Kidney (tissue), 14 donors: ENCODE data around the gene PHACTR3. TPM values are rescaled to one million over a fixed set of nuclear protein-coding genes. Genes with fewer than 3 reads are reported as not detected.
"Not testable (repeated sequence)": the region's sequence is repeated elsewhere in the genome, so short reads cannot be mapped to it uniquely, and the experiment has no call there.

Experiments
- DNase-seq, 5 donors: peaks; one replicate each; pipeline ENCODE4 v3.0.0-alpha.2; 2013 to 2020
- FAIRE-seq: peaks from 2 replicates; lab custom pipeline; 2012; peaks lifted over from hg19 to GRCh38; lab: Jason Lieb, UNC
- H3K27ac ChIP-seq, 2 donors: one replicate each; pipeline ENCODE4 v1.7.0; 2013; ENCODE audit warnings: low read depth in 2 of 2, low read length in 2 of 2, inconsistent platforms in 1 of 2
- H3K27me3 ChIP-seq: one replicate; pipeline ENCODE4 v1.7.1; 2013; ENCODE audit warnings: low read length, inconsistent platforms; ENCODE audit not compliant: control insufficient read depth, insufficient read depth
- H3K36me3 ChIP-seq, 3 donors: one replicate each; pipeline versions ENCODE4 v1.7.0 to v1.7.1; 2013; ENCODE audit warnings: low read length in 3 of 3, control low read depth in 1 of 3, inconsistent platforms in 1 of 3; ENCODE audit not compliant: insufficient read depth in 3 of 3, control insufficient read depth in 2 of 3
- H3K4me1 ChIP-seq, 3 donors: one replicate each; pipeline versions ENCODE4 v1.7.0 to v1.7.1; 2013; ENCODE audit warnings: low read length in 3 of 3, inconsistent platforms in 1 of 3, low read depth in 1 of 3; ENCODE audit not compliant: control insufficient read depth in 2 of 3, insufficient read depth in 2 of 3
- H3K4me3 ChIP-seq, 3 donors: one replicate each; pipeline versions ENCODE4 v1.7.0 to v1.8.1; 2013; ENCODE audit warnings: low read length in 3 of 3, control low read depth in 1 of 3, inconsistent platforms in 1 of 3
- H3K9ac ChIP-seq, 3 donors: one replicate each; pipeline versions ENCODE4 v1.7.0 to v1.7.1; 2013; ENCODE audit warnings: low read length in 3 of 3, control low read depth in 1 of 3, inconsistent platforms in 1 of 3
- H3K9me3 ChIP-seq, 3 donors: one replicate each; pipeline versions ENCODE4 v1.7.0 to v1.7.1; 2013; ENCODE audit warnings: low read length in 3 of 3, control low read depth in 1 of 3, inconsistent platforms in 1 of 3; ENCODE audit not compliant: control insufficient read depth in 2 of 3, insufficient read depth in 1 of 3
- intact Hi-C: fragments of 100-400 bp; cut with DNase I; formaldehyde crosslinking; loops from one replicate; pipeline ENCODE4 v1.11.1; 2022
- polyA plus RNA-seq: library from polyadenylated mRNA; stranded (reverse); fragments of 350-450 nt; fragmentation: Illumina TruSeq; extraction: RNeasy Lipid Tissue Mini Kit (QIAGEN cat#74804); gene quantifications from one replicate; pipeline ENCODE4 v1.2.3, GENCODE V29; 2014; ENCODE audit warnings: low read depth, low replicate concordance; ENCODE audit not compliant: insufficient read depth
- total RNA-seq: library from RNA; stranded (reverse); fragmentation: NEBNext Ultra II Directional; extraction: Animal tissue kit (Norgen Biotek cat#: 25700); gene quantifications from one replicate; pipeline ENCODE4 v1.2.1, GENCODE V29; 2021
- TF ChIP-seq, protein P1 (sequence below): IDR thresholded peaks from 3 replicates; pipeline ENCODE4 v1.5.1; 2012; ENCODE audit warnings: mild to moderate bottlenecking, moderate library complexity, borderline replicate concordance; ENCODE audit not compliant: insufficient read depth; ENCODE audit errors: extremely low read depth
- donor health status: control.
- donor health status: control.
- donor health status: control.
- donor health status: control.
- donor health status: control.
- donor health status: DM: yes; HTN: yes; CAD: no.
- donor health status: Normal renal cell carcinoma (clear cell type).

PHACTR3 gene
- total and polyA plus RNA-seq, 2 donors from 2014 or later = 1.7 to 12.3 TPM

DNA sequence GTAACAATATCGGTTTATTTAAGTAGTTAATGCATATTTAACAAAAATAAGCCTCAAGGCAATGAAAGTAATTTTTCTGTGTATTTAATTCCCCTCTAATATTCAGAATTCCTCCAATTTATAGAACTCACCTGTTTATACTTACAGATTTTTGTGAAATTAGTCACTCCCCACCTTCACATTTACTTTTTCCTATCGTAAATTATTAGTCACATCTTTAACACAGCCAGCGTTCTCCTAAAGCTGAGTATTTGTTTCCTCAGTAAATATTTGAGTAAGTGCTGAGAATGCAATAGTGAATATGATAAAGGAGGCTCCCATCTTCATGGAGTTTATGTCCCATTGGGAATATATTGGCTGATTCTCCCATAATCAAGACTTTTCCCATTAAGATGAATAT is 241.1 kb downstream of the PHACTR3 start:
- Histone ChIP-seq H3K27ac (no peak overlapping the region), H3K4me3 (no peak overlapping the region), H3K4me1 (no peaks in the 10 kb centered on the region), H3K36me3 (peaks cover 0 to 3% (median 0%) of the 10 kb centered on the region in 3 donors), H3K27me3 (no peaks in the 10 kb centered on the region), H3K9ac (no peak overlapping the region), H3K9me3 (no peaks in the 10 kb centered on the region)
- TF ChIP-seq, protein P1, sequence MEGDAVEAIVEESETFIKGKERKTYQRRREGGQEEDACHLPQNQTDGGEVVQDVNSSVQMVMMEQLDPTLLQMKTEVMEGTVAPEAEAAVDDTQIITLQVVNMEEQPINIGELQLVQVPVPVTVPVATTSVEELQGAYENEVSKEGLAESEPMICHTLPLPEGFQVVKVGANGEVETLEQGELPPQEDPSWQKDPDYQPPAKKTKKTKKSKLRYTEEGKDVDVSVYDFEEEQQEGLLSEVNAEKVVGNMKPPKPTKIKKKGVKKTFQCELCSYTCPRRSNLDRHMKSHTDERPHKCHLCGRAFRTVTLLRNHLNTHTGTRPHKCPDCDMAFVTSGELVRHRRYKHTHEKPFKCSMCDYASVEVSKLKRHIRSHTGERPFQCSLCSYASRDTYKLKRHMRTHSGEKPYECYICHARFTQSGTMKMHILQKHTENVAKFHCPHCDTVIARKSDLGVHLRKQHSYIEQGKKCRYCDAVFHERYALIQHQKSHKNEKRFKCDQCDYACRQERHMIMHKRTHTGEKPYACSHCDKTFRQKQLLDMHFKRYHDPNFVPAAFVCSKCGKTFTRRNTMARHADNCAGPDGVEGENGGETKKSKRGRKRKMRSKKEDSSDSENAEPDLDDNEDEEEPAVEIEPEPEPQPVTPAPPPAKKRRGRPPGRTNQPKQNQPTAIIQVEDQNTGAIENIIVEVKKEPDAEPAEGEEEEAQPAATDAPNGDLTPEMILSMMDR = no peak
- no peak for FAIRE-seq
- no peak for DNase-seq
- intact Hi-C loops = loop anchor here (10.0 kb wide), 1 partner anchor 61 kb away; no protein-coding TSS in a partner anchor

DNA sequence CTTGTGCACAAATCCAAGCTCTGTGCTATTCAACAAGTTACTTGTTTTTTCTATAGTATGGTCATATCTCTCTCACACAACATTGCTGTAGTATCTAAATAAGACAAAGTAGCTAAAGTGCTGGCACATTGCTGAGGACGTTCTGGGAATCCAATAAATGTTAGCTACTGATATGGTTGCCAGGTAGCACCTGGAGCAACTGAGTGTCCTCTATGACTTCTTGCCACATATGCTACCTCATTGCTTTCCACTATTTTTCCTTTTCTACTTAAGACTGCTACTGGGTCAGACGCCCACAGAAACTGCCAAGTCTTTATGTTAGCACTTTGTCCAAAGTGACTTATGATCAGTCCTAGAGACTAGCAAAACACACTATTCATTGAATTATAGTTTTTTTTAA is 243.8 kb downstream of the PHACTR3 start:
- Histone ChIP-seq H3K27ac (no peak overlapping the region), H3K4me3 (no peak overlapping the region), H3K27me3 (no peaks in the 10 kb centered on the region), H3K36me3 (peaks cover 0 to 3% (median 0%) of the 10 kb centered on the region in 3 donors), H3K9ac (no peak overlapping the region), H3K4me1 (no peaks in the 10 kb centered on the region), H3K9me3 (no peaks in the 10 kb centered on the region)
- FAIRE-seq (no peak), DNase-seq (no peak)
- TF ChIP-seq, protein P1 = no peak
- intact Hi-C loops = loop anchor here (10.0 kb wide), 1 partner anchor 63 kb away; no protein-coding TSS in a partner anchor

DNA sequence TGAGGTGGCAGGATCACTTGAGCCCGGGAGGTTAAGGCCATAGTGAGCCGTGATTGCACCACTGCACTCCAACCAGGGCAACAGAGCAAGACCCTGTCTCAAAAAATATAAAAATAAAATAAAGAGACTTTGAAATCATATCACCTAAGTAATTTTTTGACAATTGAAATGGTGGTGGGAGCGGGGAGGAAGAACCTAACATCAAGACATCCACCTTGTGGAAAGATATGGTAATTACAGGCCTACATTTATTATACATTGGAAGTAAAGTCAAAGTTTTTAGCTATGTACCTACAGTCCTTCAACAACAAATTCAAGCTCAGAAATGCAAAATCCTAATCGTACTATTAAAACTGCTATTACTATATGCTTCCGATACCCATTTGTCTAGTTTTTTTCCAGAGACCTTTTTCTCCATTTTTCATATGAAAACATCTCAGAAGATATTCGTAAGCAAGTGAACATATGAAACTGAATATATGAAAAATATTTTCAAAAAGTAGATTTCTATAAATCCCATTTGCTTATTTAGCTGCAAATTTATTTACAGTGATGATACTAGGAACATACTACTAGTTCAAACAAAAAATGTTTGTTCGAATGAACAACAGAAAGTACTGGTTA is 245.8 kb downstream of the PHACTR3 start:
- no peaks in the 10 kb centered on the region for H3K4me1 ChIP-seq
- H3K9me3 ChIP-seq = no peaks in the 10 kb centered on the region
- no peak overlapping the region for H3K27ac ChIP-seq
- intact Hi-C loops = no loop called here
- FAIRE-seq = peak; percentile 76
- no peak overlapping the region for H3K4me3 ChIP-seq
- H3K27me3 ChIP-seq = no peaks in the 10 kb centered on the region
- no peak overlapping the region for H3K9ac ChIP-seq
- DNase-seq = peak in 2 of 5 donors; percentile 58 to 64
- H3K36me3 ChIP-seq = peaks cover 0 to 3% (median 0%) of the 10 kb centered on the region in 3 donors
- TF ChIP-seq, protein P1 = peak; percentile 47

DNA sequence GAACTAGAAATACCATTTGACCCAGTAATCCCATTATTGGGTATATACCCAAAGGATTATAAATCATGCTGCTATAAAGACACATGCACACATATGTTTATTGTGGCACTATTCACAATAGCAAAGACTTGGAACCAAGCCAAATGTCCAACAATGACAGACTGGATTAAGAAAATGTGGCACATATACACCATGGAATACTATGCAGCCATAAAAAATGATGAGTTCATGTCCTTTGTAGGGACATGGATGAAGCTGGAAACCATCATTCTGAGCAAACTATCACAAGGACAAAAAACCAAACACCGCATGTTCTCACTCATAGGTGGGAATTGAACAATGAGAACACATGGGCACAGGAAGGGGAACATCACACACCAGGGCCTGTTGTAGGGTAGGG is 252.2 kb downstream of the PHACTR3 start:
- H3K27me3 ChIP-seq, H3K9ac ChIP-seq, H3K4me3 ChIP-seq, H3K9me3 ChIP-seq, H3K27ac ChIP-seq, DNase-seq, H3K4me1 ChIP-seq, FAIRE-seq, H3K36me3 ChIP-seq, intact Hi-C loops: not testable (repeated sequence)

DNA sequence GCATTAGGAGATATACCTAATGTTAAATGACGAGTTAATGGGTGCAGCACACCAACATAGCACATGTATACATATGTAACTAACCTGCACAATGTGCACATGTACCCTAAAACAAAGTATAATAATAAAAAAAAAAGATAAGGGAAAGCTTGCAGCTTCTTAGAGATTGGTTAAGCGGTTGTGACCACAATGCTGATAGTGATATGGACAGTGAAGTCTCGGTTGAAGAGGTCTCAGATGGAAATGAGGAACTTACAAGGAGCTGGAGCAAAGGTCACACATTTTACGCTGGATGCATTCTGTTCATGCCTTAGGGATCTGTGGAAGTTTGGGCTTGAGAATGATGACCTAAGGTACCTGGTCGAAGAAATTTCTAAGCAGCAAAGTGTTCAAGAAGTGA is 252.6 kb downstream of the PHACTR3 start:
- H3K4me1 ChIP-seq, DNase-seq, H3K27me3 ChIP-seq, H3K27ac ChIP-seq, H3K9ac ChIP-seq, H3K36me3 ChIP-seq, FAIRE-seq, intact Hi-C loops, H3K4me3 ChIP-seq, H3K9me3 ChIP-seq: not testable (repeated sequence)
